ENCODE measurements around the gene DLGAP1. TPM values are rescaled to one million over a fixed set of nuclear protein-coding genes. Genes with fewer than 3 reads are reported as not detected.

DLGAP1 gene
- total RNA-seq, 1 donor from 2014 or later = 7.7 TPM

DNA sequence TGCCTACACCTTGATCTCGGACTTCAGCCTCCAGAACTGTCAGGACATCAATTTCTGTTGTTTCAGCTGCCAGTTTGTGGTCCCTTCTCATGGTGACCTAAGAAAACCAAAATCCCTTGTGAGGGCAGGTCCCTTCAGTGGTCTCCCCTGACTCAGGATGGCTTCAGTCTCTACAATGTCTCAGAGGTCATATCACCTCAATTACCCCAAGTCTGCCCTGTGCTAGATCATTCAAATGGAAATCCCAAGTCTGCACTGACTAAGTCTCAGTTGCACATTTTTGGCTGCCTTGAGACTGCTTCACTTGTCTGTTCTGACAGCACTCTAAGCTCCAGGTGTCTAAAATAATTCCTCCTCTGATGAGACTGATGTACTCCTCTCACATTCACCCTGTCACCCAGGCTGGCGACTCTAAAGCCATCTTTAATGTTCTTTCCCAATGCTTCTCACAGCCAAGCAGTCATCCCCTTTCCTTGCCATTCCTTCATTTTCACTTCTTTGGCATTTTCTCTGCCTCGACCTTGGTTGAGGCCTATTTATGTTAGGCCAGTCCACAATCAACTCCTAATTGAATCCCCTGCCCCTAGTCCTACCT is 470.8 kb downstream of the DLGAP1 start:
- DNase-seq (ENCODE audit: low spot score) = no peak
- Mint-ChIP-seq H3K9me3 (ENCODE audit: low read depth) (peaks cover 3% of the 10 kb centered on the region), H3K27ac (ENCODE audit: unreplicated experiment) (no peak overlapping the region), H3K4me3 (ENCODE audit: unreplicated experiment) (no peak overlapping the region), H3K27me3 (ENCODE audit: low read depth) (no peaks in the 10 kb centered on the region), H3K4me1 (ENCODE audit: low read depth) (peaks cover 19% of the 10 kb centered on the region), H3K36me3 (ENCODE audit: low read depth) (no peaks in the 10 kb centered on the region)
- TF ChIP-seq, protein P1, sequence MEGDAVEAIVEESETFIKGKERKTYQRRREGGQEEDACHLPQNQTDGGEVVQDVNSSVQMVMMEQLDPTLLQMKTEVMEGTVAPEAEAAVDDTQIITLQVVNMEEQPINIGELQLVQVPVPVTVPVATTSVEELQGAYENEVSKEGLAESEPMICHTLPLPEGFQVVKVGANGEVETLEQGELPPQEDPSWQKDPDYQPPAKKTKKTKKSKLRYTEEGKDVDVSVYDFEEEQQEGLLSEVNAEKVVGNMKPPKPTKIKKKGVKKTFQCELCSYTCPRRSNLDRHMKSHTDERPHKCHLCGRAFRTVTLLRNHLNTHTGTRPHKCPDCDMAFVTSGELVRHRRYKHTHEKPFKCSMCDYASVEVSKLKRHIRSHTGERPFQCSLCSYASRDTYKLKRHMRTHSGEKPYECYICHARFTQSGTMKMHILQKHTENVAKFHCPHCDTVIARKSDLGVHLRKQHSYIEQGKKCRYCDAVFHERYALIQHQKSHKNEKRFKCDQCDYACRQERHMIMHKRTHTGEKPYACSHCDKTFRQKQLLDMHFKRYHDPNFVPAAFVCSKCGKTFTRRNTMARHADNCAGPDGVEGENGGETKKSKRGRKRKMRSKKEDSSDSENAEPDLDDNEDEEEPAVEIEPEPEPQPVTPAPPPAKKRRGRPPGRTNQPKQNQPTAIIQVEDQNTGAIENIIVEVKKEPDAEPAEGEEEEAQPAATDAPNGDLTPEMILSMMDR (IDR thresholded peaks at IDR 0.05) = no peak

DNA sequence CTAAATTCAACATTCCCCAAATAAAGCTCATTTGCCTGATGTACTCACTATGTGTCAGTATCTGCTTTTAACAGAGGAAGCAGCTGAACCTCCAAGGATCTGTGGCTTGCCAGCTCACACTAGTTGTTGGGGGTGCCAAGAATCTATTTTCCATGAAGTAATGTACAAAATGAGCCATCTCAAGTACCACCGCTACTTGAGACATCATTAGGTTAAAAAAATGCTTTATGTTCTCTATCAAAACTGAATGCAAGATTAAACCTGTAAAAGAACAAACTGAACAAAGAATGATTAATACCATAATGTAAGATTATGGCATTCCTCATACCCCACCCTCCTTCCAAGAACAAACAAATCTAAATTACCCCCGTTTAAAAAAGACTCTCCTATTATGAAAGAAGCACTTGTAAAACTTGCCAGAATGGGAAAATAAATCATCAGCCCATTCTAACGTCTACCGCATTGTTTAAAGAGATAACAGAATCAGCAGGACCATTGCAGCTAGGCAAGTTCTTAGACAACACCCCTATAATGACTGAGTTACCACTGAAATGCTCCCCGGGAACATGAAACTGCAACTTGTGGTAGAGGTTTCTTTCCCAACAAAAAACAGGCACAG is 471.6 kb downstream of the DLGAP1 start:
- Mint-ChIP-seq H3K36me3 (ENCODE audit: low read depth) (no peaks in the 10 kb centered on the region), H3K4me1 (ENCODE audit: low read depth) (peaks cover 19% of the 10 kb centered on the region), H3K4me3 (ENCODE audit: unreplicated experiment) (no peak overlapping the region), H3K27ac (ENCODE audit: unreplicated experiment) (no peak overlapping the region), H3K9me3 (ENCODE audit: low read depth) (peaks cover 9% of the 10 kb centered on the region), H3K27me3 (ENCODE audit: low read depth) (no peaks in the 10 kb centered on the region)
- no peak for DNase-seq (ENCODE audit: low spot score)
- TF ChIP-seq, protein P1 (IDR thresholded peaks at IDR 0.05) = no peak

DNA sequence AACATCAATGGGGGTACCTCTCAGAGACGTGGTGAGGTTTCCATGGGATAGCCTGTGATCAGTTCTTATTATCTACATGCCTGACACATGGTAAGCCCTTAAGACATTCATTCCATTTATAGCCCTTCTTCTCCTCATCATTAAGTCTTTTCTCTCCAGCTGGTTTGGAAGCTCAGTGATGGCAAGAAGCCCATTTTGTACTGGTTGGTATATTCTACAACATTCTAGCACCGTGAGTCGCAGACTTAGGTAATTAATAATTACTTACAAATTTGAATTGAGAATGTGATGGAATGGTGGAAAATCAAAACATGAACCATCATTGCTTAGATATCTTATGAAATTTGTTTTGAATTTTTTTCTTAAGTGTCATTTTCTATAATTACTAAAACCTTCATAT is 472.6 kb downstream of the DLGAP1 start:
- Mint-ChIP-seq H3K27ac (ENCODE audit: unreplicated experiment) (no peak overlapping the region), H3K4me1 (ENCODE audit: low read depth) (peaks cover 19% of the 10 kb centered on the region), H3K27me3 (ENCODE audit: low read depth) (no peaks in the 10 kb centered on the region), H3K36me3 (ENCODE audit: low read depth) (peaks cover 3% of the 10 kb centered on the region), H3K9me3 (ENCODE audit: low read depth) (peaks cover 12% of the 10 kb centered on the region), H3K4me3 (ENCODE audit: unreplicated experiment) (no peak overlapping the region)
- TF ChIP-seq, protein P1 (IDR thresholded peaks at IDR 0.05) = no peak
- DNase-seq (ENCODE audit: low spot score) = no peak

DNA sequence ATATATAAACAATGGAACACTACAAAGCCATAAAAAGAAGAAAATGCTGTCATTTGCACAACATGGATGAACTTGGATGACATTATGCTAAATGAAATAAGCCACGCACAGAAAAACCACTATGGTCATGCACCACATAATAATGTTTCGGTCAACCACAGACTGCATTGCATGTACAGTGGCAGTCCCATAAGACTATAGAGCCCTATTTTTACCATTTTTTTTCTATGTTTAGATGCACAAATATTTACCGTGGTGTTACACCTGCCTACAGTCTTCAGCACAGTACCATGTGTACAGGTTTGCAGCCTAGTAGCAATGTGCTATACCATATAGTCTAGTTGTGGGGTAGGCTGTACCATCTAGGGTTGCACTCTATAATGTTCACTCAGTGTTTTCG is 476.1 kb downstream of the DLGAP1 start:
- peaks cover 12% of the 10 kb centered on the region for H3K9me3 Mint-ChIP-seq (ENCODE audit: low read depth)
- no peaks in the 10 kb centered on the region for H3K27me3 Mint-ChIP-seq (ENCODE audit: low read depth)

DNA sequence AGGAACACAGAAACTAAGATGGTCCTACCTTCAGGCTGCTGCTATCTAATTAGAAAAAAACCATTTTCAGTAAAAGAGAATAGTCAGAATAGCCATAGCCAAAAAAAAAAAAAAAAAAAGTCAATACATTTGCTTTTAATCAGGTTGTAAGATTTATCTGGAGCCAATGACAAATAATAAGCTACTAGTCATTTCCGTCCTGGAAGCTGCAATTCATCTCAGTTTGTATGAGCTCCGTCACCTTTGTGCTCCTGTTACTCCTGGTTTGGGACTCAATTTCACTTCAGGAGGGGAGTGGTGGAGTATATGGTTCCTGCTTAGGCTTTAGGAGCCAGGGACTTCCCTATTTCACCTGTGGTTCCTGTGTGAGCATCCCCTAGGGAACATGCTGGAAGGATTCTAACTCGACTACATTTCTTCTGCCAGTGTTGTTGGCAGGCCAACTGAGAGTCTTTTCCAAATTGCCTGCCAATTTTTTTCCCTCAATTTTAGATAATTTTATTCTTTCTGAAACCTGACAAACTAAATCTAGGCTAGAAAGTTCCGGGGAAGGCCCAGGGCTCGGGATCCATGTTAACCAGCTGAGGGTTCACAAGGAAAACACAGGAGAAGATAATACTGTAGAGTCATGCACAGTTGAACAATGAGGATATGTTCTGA is 481.8 kb downstream of the DLGAP1 start:
- Mint-ChIP-seq H3K36me3 (ENCODE audit: low read depth) (peaks cover 2% of the 10 kb centered on the region), H3K4me3 (ENCODE audit: unreplicated experiment) (no peak overlapping the region), H3K27me3 (ENCODE audit: low read depth) (no peaks in the 10 kb centered on the region), H3K4me1 (ENCODE audit: low read depth) (peaks cover 4% of the 10 kb centered on the region), H3K9me3 (ENCODE audit: low read depth) (peaks cover 2% of the 10 kb centered on the region), H3K27ac (ENCODE audit: unreplicated experiment) (no peak overlapping the region)
- no peak for DNase-seq (ENCODE audit: low spot score)
- TF ChIP-seq, protein P1 (IDR thresholded peaks at IDR 0.05) = no peak

More for the DNA sequence above, 476.1 kb downstream of the DLGAP1 start:
- H3K27ac Mint-ChIP-seq (ENCODE audit: unreplicated experiment) = no peak overlapping the region
- H3K4me1 Mint-ChIP-seq (ENCODE audit: low read depth) = peaks cover 5% of the 10 kb centered on the region
- DNase-seq (ENCODE audit: low spot score) = no peak
- no peak overlapping the region for H3K4me3 Mint-ChIP-seq (ENCODE audit: unreplicated experiment)
- TF ChIP-seq, protein P1 (IDR thresholded peaks at IDR 0.05) = no peak
- peaks cover 3% of the 10 kb centered on the region for H3K36me3 Mint-ChIP-seq (ENCODE audit: low read depth)
